NCI-H345 treated with DMSO at 0.1 percent for 48 hours (cell line): ENCODE data around the gene PCED1B.

Experiments used
- DNase-seq: peaks from one replicate; lab custom pipeline; 2025; ENCODE audit not compliant: unreplicated experiment; lab: John Stamatoyannopoulos, UW

PCED1B gene

DNA sequence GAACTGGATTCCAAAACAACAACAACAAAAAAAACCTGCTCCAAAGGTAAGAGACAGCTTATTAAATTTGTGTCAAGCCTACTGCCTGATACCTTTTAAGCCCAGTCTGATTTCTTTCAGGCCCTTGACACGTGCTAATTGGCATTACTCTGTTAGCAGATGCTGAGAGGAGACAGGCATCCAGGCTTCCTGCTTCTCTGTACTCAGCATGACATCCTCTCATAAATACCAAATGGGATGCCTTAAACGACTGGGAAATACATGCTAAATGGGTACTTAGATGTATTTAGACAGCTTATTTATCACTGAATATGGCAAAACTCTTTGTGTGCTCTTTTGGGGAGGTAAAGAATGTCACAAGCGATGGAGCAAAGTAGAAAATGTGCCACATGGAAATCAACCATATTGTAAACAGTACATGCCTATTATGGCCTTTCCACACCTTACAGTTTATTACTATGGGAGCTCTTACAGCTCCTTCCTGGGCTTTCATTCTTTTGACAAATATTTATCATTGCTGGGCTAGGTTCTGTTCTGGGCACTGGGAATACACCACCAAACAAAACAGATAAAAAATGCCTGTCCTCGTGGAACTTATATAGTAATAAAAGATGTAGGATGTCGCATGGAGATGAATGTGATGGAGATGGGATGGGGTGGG lies 11.5 kb upstream of the PCED1B start:
- DNase-seq: no peak

DNA sequence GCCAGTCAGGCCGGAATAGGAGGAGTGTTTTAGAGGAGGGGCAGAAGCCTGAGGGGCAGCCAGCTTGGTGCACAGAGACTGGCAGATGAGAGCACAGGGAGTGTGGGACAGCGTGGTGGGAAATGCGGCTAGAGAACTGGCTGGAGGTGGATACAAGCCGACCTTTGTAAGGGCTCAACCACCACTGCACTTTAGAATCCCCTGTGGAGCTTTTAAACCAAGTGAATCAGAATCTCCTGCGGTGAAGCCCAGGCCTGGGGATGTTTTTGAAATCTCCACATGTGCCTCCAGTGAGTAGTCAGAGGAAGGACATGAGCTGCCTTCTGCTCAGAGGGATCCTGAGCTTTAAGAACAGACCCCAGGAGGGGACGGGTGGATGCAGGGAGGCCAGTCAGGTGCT lies 10.9 kb upstream of the PCED1B start:
- DNase-seq: no peak

DNA sequence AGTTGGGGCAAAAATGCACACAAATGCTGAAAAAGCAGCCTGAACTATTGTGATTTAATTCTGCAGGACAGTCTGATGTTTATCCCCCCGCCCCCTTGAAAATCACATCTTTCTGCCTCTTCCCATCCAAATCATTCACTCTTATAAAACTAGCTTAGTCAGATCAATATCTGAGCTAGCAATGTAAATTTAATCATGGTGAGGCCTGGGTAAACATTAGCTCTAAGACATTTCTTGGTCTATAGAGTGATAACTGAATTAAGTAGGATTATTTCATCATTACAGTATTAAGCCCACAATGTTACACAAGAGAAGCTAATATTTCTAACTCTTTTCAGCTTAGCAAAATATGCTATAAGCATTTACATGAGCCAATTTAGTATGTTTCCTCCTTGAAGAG lies 9.1 kb upstream of the PCED1B start:
- DNase-seq: no peak

DNA sequence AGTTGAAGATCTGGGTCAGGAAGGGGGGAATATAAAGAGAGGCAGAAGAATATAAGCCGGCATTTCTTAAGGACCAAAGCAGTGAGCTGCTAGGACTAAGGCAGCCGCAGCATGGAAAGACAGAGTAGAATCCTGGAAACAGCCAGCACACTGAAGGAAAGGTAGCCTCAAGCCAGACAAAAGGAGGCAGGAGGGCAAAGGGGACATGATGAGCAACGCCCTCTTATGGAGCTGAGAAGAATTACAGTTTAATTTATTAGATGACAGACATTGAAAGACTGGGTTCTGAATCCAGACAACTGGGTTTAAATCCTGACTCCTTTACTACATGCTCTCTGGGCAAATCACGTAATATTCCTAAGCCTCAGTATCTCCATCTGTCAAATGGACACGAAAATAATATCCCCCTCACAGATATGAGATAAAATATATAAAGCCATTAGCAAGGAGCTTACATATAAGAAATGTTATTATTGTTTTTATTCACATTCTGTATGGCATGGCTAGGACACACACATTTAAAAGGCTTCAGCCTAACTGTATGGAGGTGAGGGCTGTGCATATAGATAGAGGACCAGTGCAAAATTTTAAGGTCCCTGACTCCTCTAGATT lies 8.1 kb upstream of the PCED1B start:
- no peak for DNase-seq

DNA sequence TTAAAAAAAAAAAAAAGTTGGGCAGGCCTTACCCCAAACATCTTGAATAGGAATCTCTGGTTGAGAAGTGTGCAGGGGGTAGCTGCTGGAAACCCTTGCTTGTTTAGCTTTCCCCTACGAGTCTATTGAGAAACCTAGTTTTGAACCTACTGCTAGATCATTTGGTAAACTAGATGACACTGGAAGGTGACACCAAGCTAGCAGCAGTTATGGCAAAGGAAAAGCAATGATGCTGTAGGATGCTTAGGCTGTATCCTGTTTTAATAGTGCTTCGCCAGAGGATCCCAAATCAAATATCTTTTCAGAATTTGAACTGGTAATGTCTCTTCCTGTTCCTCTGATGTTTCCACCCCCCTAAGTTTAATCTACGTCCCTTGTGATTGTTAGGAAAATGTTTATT lies 5.5 kb upstream of the PCED1B start:
- no peak for DNase-seq

DNA sequence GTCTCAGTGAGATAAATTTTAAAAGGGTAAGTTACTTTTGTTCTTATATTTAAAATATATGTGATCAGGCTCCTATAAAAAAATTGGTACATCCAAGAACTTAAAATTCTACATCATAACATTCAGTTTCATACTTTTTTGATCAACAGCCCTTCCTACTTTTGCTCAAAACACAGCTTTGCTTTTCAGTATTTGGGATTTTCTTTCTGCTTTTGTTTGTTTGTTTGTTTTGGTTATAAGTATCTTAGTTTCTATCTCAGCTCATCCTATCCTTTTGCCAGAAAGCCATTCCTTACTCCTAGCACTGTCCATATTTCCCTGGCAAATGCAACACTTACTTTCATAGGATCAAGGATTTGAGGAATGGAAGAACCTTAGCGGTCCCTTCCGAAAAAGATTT lies 4.7 kb upstream of the PCED1B start:
- no peak for DNase-seq

DNA sequence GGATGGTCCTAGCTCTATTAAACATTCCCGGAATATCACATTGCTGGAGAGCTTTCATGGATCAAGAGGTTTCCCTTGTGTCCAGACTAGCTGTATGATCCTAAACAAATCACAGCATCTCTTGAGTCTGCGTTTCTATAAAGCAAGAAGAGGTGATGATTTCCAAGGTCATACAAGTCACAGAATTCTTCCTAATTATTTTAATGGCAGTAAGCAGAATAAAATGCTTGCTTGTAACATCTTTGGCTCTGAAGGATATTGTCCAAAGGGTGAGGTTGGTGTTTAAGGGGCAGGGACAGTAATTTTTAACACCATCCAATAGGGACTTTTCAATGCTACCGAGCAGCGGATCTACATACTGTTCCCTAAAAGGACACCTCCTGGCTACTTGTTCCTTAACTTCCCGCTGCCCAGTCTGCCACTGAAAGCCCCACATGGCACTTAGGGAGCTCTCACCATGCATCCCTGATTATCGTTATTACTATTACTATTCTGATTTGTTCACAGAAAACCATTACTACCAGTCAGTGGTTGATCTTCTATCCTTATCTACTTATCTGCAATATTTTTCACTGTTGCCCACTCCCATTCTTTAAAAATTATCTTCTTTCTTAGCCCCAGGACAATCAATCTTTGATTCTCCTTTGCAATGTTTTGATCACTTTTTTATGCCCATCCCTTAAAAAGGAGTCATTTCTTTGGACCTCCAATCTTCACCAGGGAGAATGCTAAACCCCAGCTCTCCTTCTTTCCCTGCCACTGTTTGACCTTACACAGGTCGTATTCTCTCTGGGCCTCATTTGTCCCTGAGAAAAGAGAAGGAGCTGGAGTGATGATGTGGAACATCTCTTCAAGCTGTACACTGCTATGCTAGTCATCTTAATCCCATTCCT lies 4.0 kb upstream of the PCED1B start:
- no peak for DNase-seq

DNA sequence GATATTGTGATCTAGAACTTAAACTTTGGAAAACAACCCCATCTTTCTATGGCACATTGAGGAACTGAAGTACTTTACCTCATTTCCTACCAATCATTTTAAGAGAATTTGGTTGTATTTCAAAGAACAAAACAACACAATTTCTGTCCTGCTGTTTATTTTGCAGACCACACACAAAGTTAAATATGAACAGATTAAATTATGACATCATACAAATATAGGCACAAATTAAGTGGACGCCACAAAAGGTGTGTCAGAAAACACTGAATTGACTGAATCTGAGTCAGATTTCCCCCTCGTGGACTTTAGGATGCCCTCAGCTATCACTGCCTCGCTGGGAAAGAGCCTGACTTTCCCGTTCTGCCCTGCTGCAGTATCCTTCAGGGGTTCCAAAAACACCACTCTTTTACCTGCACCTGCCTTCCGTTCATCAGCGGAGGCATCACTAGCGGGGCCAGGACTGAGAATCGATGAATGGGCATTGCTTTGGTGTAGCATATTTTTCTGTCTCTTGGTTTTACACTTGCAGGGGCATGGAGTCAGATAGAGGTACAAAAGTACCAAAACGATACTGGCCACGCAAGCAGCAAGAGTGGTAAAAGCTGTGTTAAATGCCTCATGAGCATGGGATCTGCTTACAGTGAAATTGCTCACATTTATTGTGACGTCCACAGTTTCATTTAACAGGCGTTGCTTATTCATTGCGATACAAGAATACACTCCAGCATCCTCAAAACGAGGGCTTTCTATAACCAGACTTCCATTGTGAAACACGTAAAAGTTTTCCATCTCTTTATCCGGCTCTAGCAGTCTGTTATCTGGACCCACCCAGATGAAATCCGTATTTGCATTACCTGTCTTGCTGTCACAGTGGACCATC lies 2.0 kb upstream of the PCED1B start:
- DNase-seq: no peak

DNA sequence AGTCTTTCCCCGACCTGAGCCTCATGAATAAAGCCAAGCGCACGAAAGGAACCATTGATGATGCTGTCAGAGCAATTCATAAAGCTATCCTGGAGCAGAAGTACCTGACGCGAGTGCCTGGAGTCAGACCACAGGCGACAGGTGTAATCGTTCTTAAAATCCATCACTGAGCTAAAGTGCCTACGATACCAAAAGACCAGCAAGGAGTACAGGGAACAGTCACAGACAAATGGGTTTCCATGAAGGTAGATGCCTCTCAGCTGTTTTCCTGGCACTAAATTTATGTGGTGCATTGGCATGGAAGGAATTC lies 1.4 kb upstream of the PCED1B start:
- no peak for DNase-seq

DNA sequence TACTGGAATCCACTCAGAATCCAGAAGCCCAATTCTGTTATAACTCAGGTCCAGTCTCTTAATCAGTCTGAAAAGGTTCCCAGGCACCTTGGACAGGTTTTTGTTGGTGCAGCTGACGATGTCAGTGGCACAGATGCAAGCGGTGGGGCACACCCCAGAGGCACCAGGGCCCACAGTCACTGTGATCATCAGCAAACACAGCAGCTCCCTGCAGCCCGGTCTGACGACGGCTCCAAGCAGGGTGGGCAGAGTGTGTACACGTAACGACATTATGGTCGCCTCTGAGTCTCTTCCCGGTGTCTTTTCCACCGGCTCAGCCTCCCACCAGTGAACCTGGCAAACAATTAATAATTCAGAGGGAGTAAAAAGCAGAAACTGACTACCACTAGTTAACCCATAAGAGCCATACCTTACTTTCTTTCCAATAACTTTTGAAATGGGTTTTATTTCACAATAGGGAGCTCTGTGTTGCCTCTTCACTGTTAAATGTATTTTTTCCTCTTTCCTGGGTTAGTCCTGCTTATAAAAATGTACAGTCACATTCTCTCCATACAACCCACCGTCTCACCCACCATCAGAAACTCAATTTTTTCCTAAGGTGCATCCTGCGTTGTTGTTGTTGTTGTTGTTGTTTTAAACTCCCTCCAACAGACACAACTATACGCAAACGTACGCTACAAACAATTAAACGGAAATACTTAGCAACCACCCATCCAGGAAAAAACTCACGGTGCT lies 521 bp upstream of the PCED1B start:
- DNase-seq: no peak

DNA sequence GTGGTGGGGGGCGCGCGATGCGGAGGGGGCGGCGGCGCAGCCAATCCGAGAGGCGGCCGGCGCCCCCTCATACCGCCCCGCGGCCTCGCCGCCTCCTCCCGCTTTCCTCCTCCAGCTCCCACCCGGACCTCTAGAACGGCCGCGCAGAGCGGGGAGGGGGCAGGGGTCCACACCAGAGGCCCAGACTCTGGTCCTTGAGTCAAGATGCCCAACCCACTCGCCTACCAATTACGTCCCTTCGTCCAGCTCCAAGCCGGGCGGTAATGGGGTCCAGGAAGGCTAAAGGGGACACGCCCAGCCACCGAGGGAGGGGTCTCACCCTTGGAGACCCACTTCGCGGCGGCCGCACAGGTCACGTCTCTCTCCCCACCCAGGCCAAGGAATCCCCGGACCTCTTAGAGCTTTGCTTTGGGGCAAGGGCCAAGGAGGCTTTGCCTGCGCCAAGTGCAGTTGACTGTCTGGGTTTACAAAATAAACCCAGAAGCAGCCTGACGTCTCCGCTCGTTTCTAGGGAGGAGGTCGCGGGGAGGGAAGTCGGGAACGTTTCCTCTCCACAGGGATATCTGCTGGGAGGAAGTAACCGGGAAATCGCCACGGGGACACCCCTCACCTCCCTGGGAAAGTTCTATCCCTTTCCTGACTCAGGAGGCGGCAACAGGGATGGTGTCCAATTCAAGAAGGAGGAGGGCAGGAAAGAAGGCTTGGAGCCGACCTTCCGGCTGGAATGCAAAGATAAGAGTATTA lies 732 bp downstream of the PCED1B start:
- no peak for DNase-seq

DNA sequence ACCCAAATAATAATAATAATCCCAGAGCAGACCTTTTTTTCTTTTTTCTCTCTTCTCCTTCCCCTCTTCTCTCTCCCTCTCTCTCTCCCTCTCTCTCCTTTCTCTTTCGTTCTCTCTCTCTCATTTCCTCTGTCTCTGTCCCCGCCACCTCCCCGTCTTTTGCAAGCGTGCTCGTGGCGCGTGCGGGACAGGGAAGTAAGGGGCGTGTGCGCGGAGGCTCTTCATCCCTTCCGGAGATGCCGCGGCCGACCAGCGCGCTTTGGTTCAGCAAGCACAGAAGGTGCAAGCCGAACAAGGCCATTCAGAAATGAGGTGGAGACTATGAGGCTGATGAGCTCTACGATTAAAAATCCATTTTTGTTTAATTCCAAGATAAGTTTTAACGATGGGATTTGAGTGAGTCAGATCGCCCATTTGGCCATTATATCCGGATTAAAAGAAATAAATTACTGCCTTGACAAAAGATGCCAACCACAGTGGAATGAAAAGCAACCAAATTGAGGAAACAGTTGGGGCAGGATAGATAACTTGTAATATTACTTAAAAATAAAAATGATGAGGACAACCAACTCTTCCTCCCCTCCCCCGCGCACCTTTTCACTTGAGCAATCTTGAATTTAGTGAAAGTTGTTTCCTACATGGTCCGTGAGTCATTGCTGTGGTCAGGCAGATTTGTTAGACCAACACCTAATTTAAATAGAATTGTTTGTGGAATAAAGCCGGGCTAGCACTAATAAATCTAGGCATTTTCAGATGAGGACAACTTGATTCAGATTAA lies 1.5 kb downstream of the PCED1B start:
- DNase-seq: no peak

DNA sequence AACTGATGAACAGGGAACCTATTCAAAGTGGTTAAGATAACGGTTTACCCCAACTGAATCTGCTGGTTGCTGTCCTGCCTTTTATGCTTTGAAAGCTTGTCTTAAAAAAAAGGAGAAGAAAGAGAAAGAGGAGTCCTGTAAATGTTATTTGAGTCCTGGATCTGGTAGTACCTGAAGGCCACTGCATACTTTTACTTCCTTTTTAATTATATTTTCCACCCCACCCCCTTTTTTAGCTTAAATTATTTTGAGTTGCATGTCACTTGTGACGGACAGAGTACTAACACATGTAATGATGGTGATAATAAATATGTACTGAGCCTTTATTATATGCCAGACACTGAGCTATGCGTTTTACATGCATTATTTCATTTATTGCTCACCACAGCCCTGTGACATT lies 2.9 kb downstream of the PCED1B start:
- no peak for DNase-seq

DNA sequence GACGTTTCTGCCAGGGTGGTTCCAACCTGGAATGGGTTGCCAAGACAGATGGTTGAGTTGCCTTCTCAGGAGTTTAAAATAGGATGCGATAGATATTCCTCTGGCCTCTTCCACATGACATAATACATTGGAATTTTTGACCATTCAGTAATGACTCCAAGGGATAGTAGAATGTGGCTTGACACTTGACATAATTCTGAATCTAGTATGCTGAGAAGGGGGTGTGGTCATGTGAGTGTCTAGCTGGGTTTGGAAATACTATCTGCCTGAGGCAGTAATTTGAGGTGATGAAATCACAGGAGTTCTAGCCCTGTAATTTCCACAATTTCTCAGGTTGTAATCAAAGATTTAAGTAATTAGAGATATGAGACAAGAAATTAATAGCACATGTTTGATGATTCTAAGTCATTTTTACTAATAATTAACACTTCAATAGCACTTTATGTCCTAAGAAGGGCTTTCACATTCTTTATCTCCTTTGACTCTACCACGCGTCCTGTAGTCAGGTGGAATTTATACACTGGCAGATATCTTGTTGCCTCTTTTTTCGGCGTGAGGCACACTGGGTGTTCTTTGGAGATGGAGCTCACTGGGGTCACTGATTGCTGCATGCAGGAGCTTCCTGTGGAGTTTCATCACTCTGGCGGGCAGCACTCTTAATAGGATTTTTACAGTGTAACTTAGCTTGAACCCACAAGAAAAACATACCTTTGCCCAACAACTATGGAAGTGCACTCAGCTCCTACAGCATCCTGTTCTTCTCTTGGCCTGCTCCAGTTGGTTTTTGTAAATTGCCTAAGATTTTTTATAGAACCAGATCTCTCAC lies 3.6 kb downstream of the PCED1B start:
- DNase-seq: no peak

DNA sequence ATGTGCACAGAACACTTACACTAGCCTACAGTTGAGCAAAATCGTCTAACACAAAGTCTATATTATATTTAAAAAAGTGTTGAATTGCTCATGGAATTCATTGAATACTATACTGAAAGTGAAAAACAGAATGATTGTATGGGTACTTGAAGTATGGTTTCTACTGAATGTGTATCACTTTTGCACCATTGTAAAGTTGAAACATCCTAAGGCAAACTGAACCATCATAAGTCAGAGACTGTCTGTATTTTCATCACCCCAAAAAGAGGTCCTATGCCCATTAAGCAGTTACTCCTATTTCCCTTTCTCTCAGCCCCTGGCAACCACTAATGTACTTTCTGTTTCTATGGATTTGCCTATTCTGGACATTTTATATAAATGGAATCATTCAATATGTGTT lies 4.8 kb downstream of the PCED1B start:
- no peak for DNase-seq

DNA sequence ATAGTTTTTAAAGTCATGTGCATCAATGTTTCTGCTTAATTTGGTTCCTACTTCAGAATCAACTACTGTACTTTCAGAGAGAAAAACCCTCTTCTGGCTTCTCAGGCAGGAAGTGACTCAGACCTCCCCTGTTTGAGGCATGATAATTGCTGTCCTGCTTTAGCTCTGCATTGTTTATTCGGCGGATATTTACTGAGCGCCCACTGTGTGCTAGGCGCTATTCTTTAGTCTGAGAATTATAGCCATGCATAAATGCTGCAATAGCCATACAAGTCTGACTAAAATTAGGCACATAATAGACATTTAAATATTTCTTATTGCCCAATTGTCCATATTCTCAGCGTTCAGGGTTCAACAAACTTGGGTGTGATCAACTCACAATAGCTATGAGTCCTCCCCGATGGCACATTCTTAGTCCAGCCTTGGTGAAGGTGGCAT lies 6.4 kb downstream of the PCED1B start:
- DNase-seq: no peak

DNA sequence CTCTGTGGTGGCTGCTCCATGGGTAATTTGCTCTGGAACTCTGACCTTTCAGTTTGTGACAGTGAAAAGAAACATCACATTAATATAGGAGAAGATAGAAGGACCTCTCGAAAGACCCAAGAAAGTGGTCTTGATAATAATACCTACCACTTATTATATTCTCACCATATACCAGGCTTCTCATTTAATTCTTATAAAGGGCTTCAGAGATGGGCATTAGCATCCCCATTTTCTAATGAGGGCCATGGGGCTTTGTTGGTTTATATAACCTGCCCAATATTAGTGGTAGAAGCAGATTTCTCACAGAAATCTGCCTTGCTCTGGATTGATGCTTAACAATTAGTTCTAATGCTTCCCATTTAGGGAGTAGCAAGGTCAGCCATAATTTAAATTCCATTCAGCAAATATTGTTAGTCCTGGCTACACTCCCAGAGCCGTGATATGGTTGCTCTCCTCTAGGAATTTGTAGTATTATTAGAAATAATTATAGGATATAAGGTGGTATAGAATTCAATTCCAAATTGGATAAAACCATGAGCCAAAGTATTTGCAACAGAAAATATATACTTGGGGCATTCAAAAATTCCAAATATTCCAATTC lies 7.8 kb downstream of the PCED1B start:
- no peak for DNase-seq
